ENCODE data around the gene C17orf67.

Gene C17orf67

GRCh38 chr17:56804454-56804853, 29.3 kb downstream of the C17orf67 start:
- no peak for DNase-seq

DNA sequence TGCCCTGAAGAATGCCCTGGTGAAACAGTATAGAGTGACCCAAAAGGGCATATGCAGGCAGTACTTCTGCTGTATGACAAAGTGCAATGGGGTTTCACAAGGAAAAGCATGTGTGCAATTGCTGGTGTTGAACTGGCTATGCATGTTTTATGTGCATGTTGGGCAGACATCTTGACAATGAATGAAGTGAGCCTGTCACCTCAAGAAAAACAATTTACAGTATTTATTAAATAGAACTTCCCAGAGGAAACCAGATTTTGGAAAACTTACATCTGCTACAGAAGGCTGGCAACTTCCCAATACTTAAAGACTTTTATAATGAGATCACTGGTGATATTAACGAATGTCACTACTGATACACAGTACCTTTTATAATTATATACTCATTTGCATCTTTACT, 30.6 kb downstream of the C17orf67 start:
- no peak for DNase-seq

- no peak for DNase-seq
Measured at GRCh38 chr17:56801459-56802178, 32.1 kb downstream of the C17orf67 start.

DNA sequence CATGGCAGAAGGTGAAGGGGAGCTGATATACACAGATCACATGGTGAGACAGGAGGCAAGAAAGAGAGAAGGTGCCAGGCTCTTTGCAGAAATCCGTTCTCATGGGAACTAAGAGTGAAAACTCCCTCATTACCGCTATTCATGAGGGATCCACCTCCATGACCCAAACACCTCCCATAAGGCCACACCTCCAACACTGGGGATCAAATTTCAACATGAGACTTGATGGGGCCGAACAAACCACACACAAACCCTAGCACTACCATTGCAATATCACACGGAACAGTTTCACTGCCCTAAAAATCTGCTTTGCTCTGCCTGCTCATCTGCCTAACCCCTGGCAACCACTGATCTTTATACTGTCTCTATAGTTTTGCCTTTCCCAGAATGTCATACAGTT, 34.8 kb downstream of the C17orf67 start:
- no peak for DNase-seq

GRCh38 chr17:56796536-56796935, 37.2 kb downstream of the C17orf67 start:
- no peak for DNase-seq

- DNase-seq: no peak
Measured at GRCh38 chr17:56795221-56795865, 38.4 kb downstream of the C17orf67 start.

GRCh38 chr17:56793957-56794356, 39.8 kb downstream of the C17orf67 start:
- DNase-seq: no peak

DNA sequence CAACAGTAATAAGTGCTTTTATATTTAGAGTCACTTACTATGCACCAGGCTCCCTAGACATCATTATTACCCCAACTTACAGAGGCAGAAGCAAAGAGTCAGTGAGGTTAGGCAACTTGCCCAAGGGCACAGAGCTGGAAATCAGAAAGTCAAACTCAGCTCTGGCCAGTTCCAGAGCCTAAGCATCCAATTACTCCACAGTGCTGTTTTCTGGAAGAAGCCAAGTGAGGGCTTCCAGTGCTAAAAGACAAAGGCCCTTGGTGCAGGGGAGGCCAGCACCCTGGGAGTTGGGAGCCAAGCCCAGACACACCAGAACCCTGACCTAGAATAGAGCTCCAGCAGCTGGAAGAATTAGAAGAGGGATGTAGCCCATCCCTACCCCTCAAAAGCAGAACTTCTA, 40.2 kb downstream of the C17orf67 start:
- DNase-seq: no peak

DNA sequence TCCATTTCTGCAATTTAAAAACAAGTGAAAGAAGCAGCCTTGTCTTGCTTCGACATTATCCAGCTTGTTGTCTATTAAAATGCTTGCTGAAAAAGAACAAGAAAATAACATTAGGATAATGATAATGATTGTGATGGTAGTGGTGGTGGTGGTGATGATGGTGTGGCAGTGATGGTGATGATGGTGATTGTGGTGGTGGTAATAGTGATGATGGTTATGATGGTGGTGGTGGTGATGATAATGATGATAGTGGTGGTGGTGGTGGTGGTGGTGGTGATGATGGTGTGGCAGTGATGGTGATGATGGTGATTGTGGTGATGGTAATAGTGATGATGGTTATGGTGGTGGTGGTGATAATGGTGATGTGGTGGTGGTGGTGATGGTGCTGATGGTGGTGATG, 41.5 kb downstream of the C17orf67 start:
- DNase-seq: no peak

DNA sequence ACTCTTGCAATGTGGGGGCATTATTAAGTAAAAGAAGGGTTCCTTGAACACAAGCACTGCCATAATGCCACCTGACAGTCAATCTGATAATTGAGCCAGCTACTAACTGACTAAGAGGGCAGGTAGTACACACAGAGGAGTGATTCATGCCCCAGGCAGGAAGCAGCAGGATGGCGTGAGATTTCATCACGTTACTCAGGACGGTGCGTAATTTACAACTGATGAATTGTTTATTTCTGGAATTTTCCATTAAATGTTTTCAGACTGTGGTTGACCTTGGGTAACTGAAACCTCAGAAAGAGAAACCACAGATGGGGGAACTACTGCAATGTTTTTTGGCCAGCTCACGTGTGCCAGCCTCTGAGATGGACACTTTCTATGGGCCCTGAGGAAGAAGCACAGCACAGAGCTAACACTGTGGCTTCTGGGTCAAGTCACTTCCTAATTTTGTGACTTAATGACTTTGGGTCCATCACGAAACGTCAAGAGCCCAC, 46.7 kb downstream of the C17orf67 start:
- peak; percentile 13 for DNase-seq

DNA sequence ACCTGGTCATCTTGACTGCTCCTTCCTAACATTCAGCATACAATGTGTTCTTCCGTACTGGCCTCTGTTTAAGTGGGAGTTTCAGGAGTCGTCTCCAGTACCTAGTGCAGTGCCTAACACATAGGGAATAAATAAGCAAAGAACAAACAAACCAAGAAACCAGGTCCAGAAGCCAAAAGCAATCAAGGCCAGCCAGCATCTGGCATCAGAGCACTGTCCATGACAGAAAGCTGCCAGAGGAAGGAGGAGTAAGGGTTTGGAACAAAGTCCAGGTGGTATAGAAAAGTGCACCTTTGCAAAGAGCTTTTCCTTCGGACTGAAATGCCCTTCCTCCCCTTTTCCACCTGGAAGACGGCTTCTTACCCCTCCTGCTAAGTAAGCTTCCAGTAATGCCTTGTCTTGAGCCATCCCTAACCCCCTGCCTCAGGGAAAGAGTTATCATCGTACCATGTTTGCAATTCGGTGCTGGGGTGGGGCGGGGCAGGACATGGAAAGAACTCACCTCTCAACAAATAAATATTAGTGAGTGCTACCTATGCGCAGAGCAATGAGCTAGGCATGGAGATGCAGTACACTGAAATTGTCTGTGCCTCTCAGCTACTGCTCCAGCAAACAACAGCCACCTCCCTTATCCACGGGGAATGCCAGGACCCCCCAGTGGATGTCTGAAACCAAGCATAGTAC, 47.6 kb downstream of the C17orf67 start:
- DNase-seq: no peak

- DNase-seq: no peak
Measured at GRCh38 chr17:56785405-56785804, 48.3 kb downstream of the C17orf67 start.

DNA sequence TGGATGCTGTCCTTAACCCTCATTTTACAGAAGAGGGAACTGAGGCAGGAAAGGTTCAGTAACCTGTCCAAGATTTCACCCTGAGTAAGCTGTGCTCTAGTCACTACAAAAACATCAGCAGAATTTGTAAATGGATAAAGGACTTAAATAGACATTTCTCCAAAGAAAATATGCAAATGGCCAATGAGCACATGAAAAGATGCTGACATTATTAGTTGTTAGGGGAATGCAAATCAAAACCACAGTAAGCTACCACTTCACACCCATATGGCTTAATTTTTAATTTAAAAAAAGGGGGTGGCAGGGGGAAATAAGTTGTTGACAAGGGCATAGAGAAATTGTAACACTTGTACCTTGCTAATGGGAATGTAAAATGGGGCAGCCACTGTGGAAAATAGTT, 51.4 kb downstream of the C17orf67 start:
- DNase-seq: no peak

DNA sequence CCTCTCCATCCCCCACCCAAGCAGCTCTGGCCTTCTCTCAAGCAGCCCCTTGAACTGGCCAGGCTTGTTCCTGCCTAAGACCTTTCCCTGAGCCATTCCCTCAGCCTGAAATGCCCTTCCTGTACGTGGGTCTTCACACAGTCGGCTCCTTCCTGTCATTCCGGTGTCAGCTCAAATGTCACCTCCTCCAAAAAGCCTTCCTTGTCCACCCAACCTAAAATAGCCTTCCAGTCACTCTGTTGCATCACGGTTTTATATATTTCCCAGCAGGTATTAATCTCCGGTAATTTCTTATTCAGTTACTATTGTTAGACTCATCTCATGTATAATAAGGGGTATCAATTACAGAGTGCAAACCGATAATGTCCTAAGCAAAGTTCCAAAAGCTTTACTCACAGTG, 51.8 kb downstream of the C17orf67 start:
- DNase-seq: peak; percentile 28

- peak; percentile 57 for DNase-seq
Measured at GRCh38 chr17:56779898-56780777, 53.6 kb downstream of the C17orf67 start.

- no peak for DNase-seq
Measured at GRCh38 chr17:56779322-56779721, 54.4 kb downstream of the C17orf67 start.

DNA sequence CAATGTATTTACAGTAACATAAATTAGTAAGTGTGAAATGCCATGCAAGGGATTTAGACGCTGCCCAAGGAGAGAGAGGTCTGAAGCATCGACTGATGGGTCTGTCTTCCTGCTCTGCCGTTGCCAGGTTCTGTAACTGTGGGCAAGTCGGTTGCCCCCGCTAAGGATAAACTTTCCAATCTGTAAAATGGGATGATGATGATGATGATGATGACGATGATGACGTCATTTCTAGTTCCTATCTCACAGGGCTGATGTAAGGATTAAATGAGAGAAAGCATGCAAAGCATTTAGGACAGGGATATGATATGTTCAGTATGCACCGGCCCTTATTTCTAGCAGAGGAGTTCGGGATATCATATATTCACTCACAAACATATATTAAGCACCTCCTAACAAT, 54.8 kb downstream of the C17orf67 start:
- DNase-seq: no peak

DNA sequence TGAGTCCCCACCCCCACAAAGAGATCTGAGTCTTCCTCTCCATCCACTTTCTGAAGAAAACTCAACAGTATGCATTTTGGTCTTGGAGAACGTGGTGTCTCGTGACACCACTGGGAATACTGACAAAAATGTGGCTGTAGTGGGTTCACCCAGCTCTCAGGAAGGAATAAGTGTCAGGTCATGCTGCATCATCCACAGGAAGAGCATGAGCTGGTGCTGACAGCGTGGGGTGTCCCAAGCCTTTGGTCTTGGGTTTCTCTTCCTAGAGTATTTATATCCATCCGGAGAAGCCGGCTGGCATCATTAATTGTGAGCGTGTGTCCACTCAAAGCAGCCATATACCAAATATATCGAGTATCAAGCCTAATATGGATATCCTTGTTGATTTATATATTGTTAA, 55.9 kb downstream of the C17orf67 start:
- DNase-seq: no peak

GRCh38 chr17:56774650-56775049, 59.1 kb downstream of the C17orf67 start:
- DNase-seq: no peak

DNA sequence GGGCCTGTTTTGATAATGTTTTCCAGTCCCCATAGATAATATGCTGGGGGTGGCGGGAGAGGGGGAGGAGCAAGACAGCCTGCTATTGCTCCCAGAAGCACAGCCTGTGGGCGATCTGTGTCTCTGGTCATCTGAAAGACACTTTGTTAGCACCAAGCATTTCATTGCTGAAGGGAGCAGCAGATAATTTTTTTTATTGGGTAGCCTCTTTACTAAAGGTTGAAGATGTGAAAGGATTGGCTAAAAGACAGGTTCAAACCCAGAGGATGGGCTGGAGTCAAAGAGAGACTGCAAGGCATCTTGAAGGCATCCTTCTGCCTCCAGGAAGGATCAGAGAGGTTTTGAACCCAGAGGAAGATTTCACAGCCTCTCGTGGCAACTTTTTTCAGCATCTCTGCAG, 60.6 kb downstream of the C17orf67 start:
- DNase-seq: no peak

DNA sequence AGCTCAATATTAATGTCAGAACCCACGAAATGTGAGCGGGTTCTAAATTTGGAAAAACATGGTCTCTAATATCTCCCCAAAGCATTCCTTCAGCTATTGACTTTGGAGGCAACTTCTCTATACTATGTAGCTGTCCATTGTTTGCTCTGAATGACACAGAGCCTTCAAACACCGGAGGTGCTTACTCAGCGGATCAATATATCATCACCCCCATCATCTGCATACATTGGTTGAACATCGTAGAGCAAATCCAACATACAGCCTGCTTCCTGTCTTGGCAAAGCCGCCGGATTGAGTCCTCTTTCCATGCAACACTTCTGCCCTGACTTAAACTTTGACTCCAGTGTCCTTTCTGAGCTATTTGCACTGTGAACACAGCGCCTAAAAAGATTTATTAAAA, 61.3 kb downstream of the C17orf67 start:
- no peak for DNase-seq

- DNase-seq: no peak
Measured at GRCh38 chr17:56771975-56772374, 61.7 kb downstream of the C17orf67 start.

DNA sequence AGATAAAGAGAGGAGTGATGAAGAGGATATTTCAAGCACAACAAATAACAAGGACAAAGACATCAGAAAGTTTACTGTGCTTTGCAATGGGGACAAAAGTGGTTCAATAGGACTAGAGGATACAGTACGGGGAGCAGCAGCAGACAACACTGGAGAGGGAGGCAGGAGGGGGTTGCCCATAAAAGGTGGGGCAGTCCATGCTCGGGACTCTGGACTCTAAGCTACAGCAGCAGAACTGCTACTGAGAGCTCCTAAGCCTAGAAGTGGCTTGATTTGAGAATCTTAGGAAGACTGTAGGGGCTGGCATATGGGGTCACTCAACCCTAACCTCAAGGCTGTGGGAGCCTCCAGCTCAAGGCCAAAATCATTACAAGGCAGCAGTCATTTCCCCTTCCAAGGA, 62.2 kb downstream of the C17orf67 start:
- no peak for DNase-seq

Measured in NCI-H146 (cell line).